NCI-H69 (cell line): ENCODE results near the gene PDE4B.
A peak's percentile ranks its signal among the peaks of the same experiment; 100 is the strongest.

ENCODE experiments used
- DNase-seq: peaks from one replicate; lab custom pipeline; 2025; lab: John Stamatoyannopoulos, UW

The PDE4B gene

GRCh38 chr1:65792669-65793358, at the start of gene PDE4B:
PDE4B (plus strand) TSS chr1:65792895.
- peak; percentile 8 for DNase-seq

GRCh38 chr1:65744731-65745130, 48.0 kb upstream of the PDE4B start:
- no peak for DNase-seq

GRCh38 chr1:65751961-65752360, 40.7 kb upstream of the PDE4B start:
- DNase-seq, result no peak

DNA sequence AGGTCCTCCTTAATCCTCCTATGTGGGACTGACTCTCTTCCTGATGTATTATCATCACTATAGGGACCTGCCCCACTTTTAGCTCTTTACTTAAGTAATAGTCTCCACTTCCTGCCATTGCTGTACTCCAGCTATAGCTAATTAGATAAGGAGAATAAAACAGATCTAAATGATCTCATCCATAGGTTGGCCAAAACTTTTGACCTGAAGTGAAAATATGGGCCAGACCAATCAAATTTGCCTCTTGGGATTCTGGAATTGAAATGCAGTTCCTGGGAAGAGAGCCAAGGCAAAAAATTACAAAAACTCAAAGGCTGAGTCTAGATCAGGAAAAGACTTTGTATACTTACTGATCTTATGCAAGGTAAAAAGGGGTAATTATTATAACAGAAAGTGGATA, 36.1 kb upstream of the PDE4B start:
- no peak for DNase-seq

GRCh38 chr1:65757531-65757930, 35.2 kb upstream of the PDE4B start:
- no peak for DNase-seq

GRCh38 chr1:65758128-65758527, 34.6 kb upstream of the PDE4B start:
- DNase-seq, result no peak

DNA sequence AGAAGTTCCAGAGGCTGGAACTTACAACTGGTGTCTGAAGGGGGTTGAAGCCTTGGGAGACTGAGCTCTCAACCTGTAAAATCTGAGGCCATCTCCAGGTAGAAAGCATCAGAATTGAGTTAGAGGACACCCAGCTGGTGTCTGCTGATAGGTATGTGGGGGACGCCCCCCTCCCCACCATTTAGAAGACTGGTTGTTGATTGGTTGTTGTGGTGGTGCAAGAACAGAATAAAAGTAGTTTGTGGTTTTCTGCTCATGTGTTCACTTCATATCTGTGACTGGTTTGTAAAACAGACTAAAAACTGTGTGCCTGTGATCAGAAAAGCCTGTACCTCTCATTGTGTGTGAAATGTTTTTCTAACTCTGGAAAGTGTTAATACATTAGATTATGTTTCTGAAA, 33.2 kb upstream of the PDE4B start:
- DNase-seq, result no peak

- DNase-seq, result no peak
These were observed 30.4 kb upstream of the PDE4B start for GRCh38 chr1:65762081-65762862.

GRCh38 chr1:65764052-65764451, 28.6 kb upstream of the PDE4B start:
- no peak for DNase-seq

- no peak for DNase-seq
These were observed 27.1 kb upstream of the PDE4B start for GRCh38 chr1:65765631-65766030.

DNA sequence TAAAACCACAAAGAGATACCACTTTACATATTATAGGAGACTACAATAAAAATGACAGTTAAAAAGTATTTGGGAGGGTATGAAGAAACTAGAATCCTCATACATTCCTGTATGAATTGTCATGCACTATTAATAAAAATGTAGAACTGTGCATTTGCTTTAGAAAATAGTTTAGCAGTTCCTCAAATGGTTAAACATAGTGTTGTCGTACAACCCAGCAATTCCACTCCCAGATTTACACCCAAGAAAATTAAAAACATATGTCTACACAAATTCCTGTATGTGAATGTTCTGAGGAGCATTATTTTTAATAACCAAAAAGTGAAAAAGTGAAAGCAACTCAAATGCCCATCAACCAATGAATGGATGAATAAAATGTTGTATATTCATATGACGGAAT, 23.1 kb upstream of the PDE4B start:
- DNase-seq, result no peak

- no peak for DNase-seq
These were observed 20.1 kb upstream of the PDE4B start for GRCh38 chr1:65772607-65773006.

DNA sequence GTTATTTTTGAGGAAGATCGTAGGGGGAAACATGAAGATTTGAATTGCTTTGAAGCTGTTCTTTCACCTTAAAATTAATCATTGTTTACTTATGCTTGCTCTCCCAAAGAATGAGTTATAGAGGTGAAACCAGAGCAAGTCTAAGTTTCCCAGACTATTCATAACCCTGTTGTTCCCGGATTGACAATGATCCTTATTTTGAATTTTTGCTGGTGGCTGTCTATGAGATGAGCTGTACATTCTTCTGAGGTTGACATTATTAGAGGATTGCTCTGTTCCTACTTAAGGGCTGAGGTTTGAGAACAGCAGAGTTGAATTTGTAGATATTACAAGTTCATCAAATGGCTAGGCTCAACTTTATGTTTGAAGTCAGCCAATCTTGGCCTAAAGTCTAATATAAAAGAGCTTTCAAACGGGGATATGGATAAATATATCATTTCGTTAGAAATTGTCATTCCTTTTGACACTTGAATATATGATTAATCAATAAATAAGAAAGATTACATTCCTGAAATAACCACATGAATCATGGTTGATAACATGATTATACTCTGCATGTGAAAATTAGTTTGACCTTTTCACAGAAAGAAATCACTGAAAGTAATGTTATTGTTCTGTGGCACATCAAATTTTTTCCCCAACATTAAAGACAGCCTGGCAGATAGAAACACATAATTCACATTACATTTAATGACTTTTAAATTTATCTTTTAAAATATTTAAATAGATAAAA, 19.1 kb upstream of the PDE4B start:
- DNase-seq, result no peak

- DNase-seq, result no peak
These were observed 3.9 kb upstream of the PDE4B start for GRCh38 chr1:65788762-65789161.

- DNase-seq, result no peak
These were observed 1.3 kb upstream of the PDE4B start for GRCh38 chr1:65791396-65791795.

GRCh38 chr1:65791801-65792668, 660 bp upstream of the PDE4B start:
- DNase-seq, result no peak

- DNase-seq, result no peak
These were observed 651 bp downstream of the PDE4B start for GRCh38 chr1:65793359-65793732.

- DNase-seq, result no peak
These were observed 2.6 kb downstream of the PDE4B start for GRCh38 chr1:65795311-65795710.

GRCh38 chr1:65799601-65800000, 6.9 kb downstream of the PDE4B start:
- no peak for DNase-seq

- DNase-seq, result no peak
These were observed 11.9 kb downstream of the PDE4B start for GRCh38 chr1:65804584-65804983.

DNA sequence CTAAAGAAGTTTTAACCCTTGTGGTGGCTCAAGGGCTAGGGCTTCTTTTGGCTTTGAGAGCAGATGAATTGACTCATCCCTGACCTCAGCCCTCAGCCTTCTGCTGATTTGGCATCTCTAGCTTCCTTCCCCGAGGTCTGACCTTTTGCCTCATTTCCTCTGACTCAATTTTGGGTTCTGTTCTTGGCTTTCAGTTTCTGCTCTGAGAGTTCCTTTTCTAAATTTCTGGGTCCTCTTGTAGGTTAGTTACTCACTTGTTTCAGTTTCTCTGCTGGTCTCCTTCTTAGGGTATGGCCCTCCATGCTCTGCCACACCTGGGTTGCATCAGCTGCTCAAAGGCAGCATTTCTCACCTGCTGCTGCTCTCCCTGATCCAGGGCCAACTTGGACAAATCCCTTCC, 19.4 kb downstream of the PDE4B start:
- no peak for DNase-seq

DNA sequence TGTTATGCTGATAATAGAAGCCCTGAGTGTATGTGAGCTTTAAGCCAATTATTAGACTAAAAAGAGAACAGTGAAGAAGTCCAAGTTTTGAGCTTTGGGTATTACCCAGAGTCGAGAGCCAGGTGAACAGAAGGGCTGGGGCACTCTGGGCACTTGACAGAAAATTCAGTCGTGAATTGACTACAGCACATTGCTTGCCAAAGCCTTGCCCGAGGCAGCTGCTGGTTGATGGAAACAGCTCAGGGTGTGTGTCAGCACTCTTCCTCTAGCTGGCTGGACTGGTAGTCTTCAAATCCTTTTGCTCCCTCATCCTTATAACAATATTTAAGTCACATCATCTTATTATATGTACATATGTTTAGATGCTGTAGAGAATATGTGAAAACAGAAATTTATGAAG, 21.3 kb downstream of the PDE4B start:
- no peak for DNase-seq
